CD14-positive monocyte (primary cell): ENCODE data around the gene TFEB. TPM values are rescaled to one million over a fixed set of nuclear protein-coding genes. Genes with fewer than 3 reads are reported as not detected.

Experiments
- DNase-seq, 3 donors: peaks; one replicate each; pipeline ENCODE4 v3.0.0-alpha.2; 2011 to 2022
- H2AFZ ChIP-seq: 2 replicates; pipeline ENCODE4 v1.6.0; 2012; ENCODE audit warnings: mild to moderate bottlenecking, low read depth, low read length, inconsistent platforms; ENCODE audit not compliant: insufficient read depth, poor library complexity, severe bottlenecking
- H3K27ac ChIP-seq, 2 donors: 1 replicate in 1 of 2; 2 replicates in 1 of 2; pipeline ENCODE4 v1.5.1; 2012 to 2013; ENCODE audit warnings: low read length in 2 of 2, control low read depth in 1 of 2, inconsistent platforms in 1 of 2, low read depth in 1 of 2, mild to moderate bottlenecking in 1 of 2
- H3K27me3 ChIP-seq, 2 donors: one replicate each; pipeline versions ENCODE4 v1.6.0 to v1.6.1; 2011 to 2013; ENCODE audit warnings: low read length in 2 of 2; ENCODE audit not compliant: control insufficient read depth in 2 of 2, insufficient read depth in 2 of 2
- H3K36me3 ChIP-seq, 2 donors: replicated peaks in 1 of 2; 1 replicate in 1 of 2; 2 replicates in 1 of 2; pipeline versions ENCODE4 v1.5.1 to v1.6.1; 2012 to 2013; ENCODE audit warnings: low read length in 2 of 2, control low read depth in 1 of 2, inconsistent platforms in 1 of 2, mild to moderate bottlenecking in 1 of 2; ENCODE audit not compliant: insufficient read depth in 2 of 2, control insufficient read depth in 1 of 2
- H3K4me1 ChIP-seq, 2 donors: 1 replicate in 1 of 2; 2 replicates in 1 of 2; pipeline versions ENCODE4 v1.5.1 to v1.6.1; 2012 to 2013; ENCODE audit warnings: low read length in 2 of 2, control low read depth in 1 of 2, inconsistent platforms in 1 of 2, mild to moderate bottlenecking in 1 of 2, moderate library complexity in 1 of 2; ENCODE audit not compliant: insufficient read depth in 2 of 2, control insufficient read depth in 1 of 2
- H3K4me2 ChIP-seq: replicated peaks from 2 replicates; pipeline ENCODE3; 2012; ENCODE audit warnings: low read length, moderate library complexity, mild to moderate bottlenecking; ENCODE audit not compliant: poor library complexity, severe bottlenecking; ENCODE audit errors: extremely low read depth
- H3K4me3 ChIP-seq, 3 experiments: fragments of 200-600 bp in 1 of 3; sonication (generic) in 1 of 3; replicated peaks in 1 of 3; 1 replicate in 2 of 3; 2 replicates in 1 of 3; pipeline ENCODE4 v1.5.1; 2011 to 2013; ENCODE audit warnings: low read length in 3 of 3, mild to moderate bottlenecking in 3 of 3, control low read depth in 2 of 3, low read depth in 2 of 3, inconsistent platforms in 1 of 3, moderate library complexity in 1 of 3
- H3K79me2 ChIP-seq: 2 replicates; pipeline ENCODE4 v1.6.0; 2012; ENCODE audit warnings: mild to moderate bottlenecking, control low read depth, inconsistent platforms, low read length, moderate library complexity; ENCODE audit not compliant: insufficient read depth
- H3K9ac ChIP-seq: 2 replicates; pipeline ENCODE4 v1.6.0; 2017; ENCODE audit warnings: low read length, mild to moderate bottlenecking; ENCODE audit not compliant: insufficient read depth, poor library complexity, severe bottlenecking
- H3K9me3 ChIP-seq, 2 donors: replicated peaks in 1 of 2; 1 replicate in 1 of 2; 2 replicates in 1 of 2; pipeline versions ENCODE4 v1.5.1 to v1.6.1; 2012 to 2013; ENCODE audit warnings: low read length in 2 of 2, control low read depth in 1 of 2; ENCODE audit not compliant: control insufficient read depth in 1 of 2, insufficient read depth in 1 of 2
- H4K20me1 ChIP-seq: 2 replicates; pipeline ENCODE4 v1.6.0; 2012; ENCODE audit warnings: mild to moderate bottlenecking, low read length, control low read depth, moderate library complexity; ENCODE audit not compliant: insufficient read depth
- H3K27ac Mint-ChIP-seq, 7 donors: one replicate each; pipeline ENCODE4 v1.8.0; 2020; ENCODE audit warnings: mild to moderate bottlenecking in 7 of 7, mixed read lengths in 7 of 7, moderate library complexity in 6 of 7, inconsistent platforms in 2 of 7
- H3K27me3 Mint-ChIP-seq, 3 donors: one replicate each; pipeline ENCODE4 v1.8.0; 2021 to 2022; ENCODE audit warnings: low read depth in 3 of 3, mild to moderate bottlenecking in 3 of 3, mixed read lengths in 3 of 3, moderate library complexity in 3 of 3, inconsistent platforms in 1 of 3
- H3K36me3 Mint-ChIP-seq, 2 donors: one replicate each; pipeline ENCODE4 v1.8.0; 2020; ENCODE audit warnings: mixed read lengths in 2 of 2, inconsistent platforms in 1 of 2, mild to moderate bottlenecking in 1 of 2
- H3K4me1 Mint-ChIP-seq: one replicate; pipeline ENCODE4 v1.8.0; 2020; ENCODE audit warnings: mild to moderate bottlenecking, mixed read lengths
- H3K4me3 Mint-ChIP-seq, 2 donors: one replicate each; pipeline ENCODE4 v1.8.0; 2020; ENCODE audit warnings: mild to moderate bottlenecking in 2 of 2, mixed read lengths in 2 of 2, moderate library complexity in 1 of 2
- H3K9me3 Mint-ChIP-seq, 7 donors: one replicate each; pipeline ENCODE4 v1.8.0; 2020 to 2022; ENCODE audit warnings: mixed read lengths in 7 of 7, mild to moderate bottlenecking in 6 of 7, moderate library complexity in 6 of 7, inconsistent platforms in 2 of 7
- CTCF ChIP-seq: fragments of 200-600 bp; IDR thresholded peaks from one replicate; pipeline ENCODE4 v1.8.0; 2022; ENCODE audit warnings: antibody characterized with exemption, mild to moderate bottlenecking
- WGBS: methylation state at CpG from one replicate; pipeline ENCODE4 v1.1.5; 2013; ENCODE audit warnings: missing lambda C conversion rate; ENCODE audit not compliant: insufficient coverage; 5-methylcytosine and 5-hydroxymethylcytosine counted together
- intact Hi-C, 2 donors: fragments of 100-400 bp; cut with micrococcal nuclease; formaldehyde crosslinking; loops; one replicate each; pipeline versions ENCODE4 v1.15.0 to v1.15.1; 2023
- polyA plus RNA-seq, 3 donors: library from polyadenylated mRNA; depleted of rRNA in 1 of 3; unstranded in 2 of 3; stranded (reverse) in 1 of 3; fragments of 300-500 nt in 2 of 3; fragments of >200 nt in 1 of 3; fragmentation: Illumina TruSeq in 2 of 3; gene quantifications; 1 replicate in 2 of 3; 2 replicates in 1 of 3; pipeline ENCODE4 v1.2.3, GENCODE V29; 2012 to 2021

Gene TFEB
- polyA plus RNA-seq, 3 donors = 42.6 to 60.0 (median 55.0) TPM

DNA sequence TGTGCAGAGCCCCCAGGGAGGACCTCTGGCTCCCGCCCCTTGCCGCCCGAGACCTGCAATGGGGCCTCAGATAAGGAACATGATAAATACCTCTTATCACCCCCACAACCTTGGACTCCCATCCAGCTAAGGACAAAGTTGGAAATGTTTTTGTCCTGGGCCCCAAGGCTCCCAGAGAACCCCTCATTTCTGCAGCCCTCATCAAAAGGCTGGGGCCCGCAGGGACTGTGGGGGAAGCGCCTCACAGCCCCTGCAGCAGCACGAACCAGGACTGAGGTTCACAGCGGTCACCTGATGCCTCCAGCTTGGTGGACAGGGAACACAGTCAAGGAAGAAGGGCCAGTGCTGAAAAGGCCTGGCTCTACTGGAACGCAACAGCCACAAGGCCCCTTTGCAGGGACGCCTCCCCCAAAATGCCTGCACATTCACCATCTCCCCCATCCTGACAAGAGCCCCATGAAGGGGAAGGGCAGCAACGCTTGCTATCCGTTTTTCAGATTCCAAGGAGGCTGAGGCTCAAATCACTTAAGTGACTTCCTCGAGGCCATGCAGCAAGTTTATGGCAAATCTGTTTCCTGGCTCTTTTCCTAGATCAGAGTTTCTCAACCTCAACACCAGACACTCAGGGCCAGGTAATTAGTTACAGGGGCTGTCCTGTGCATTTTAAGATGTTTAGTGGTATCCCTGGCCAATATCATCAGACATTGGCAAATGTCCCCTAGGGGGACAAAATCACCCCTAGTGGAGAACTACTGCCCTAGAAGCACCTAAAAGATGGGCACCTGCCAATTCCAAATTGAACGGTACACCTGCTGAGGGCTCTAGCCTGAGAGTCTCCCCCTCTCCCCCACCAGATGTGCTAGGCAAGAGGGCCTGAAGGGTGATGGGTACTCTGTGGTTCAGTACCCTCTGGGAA is 10.6 kb downstream of the TFEB start:
- no peaks in the 10 kb centered on the region for H3K9me3 ChIP-seq
- TF ChIP-seq CTCF = no peak
- no peak overlapping the region for H2AFZ ChIP-seq
- peaks cover 94% of the 10 kb centered on the region for H4K20me1 ChIP-seq
- peaks cover 6 to 20% of the 10 kb centered on the region in 2 donors for H3K36me3 ChIP-seq
- peaks cover 19 to 34% of the 10 kb centered on the region in 2 donors for H3K36me3 Mint-ChIP-seq
- peak overlapping the region; percentile 81 to 88 for H3K27ac ChIP-seq
- H3K4me3 ChIP-seq = peak overlapping the region in 1 of 3 experiments; percentile 79
- intact Hi-C loops = loop anchor here in 1 of 2 donors (5.0 to 10.0 kb wide), 2 partner anchors 170 to 1062 kb away; partner anchors contain the start of gene USP49
- H3K4me1 ChIP-seq = peaks cover 92 to 93% of the 10 kb centered on the region in 2 donors
- no peaks in the 10 kb centered on the region for H3K27me3 Mint-ChIP-seq
- no peaks in the 10 kb centered on the region for H3K27me3 ChIP-seq
- no peak for DNase-seq
- peak overlapping the region; percentile 41 for H3K9ac ChIP-seq
- no peaks in the 10 kb centered on the region for H3K9me3 Mint-ChIP-seq
- H3K4me3 Mint-ChIP-seq = peak overlapping the region; percentile 15 to 81
- peak overlapping the region; percentile 97 to 99 (median 98) for H3K27ac Mint-ChIP-seq
- peaks cover 94% of the 10 kb centered on the region for H3K4me1 Mint-ChIP-seq
- H3K79me2 ChIP-seq = peaks cover 97% of the 10 kb centered on the region
- WGBS = 62% methylated on average over 8 of the region's 13 CpGs
- H3K4me2 ChIP-seq = peak overlapping the region; percentile 86

DNA sequence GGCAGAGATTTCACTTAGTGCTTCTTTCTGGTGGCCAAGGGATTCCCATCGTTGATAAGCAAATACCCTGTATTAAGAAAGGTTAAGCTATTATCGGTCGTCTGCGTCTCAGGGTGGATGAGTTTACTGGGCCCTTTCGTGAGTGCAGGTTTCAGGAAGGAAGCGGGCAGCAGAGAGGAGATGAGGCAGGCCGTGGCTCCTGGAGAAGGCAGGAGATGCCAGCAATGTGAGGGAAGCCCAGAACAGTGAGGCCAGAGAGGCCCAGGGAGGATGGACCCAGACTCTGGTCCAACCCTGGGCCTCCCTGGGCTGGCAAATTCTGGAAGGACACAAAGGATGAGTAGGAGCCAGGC is 11.2 kb downstream of the TFEB start:
- WGBS = 10% methylated on average over 7 of the region's 7 CpGs
- peak overlapping the region; percentile 81 to 93 for H3K4me3 Mint-ChIP-seq
- H3K4me1 ChIP-seq = peaks cover 93 to 99% of the 10 kb centered on the region in 2 donors

More for the DNA sequence above, 11.2 kb downstream of the TFEB start:
- H3K9me3 ChIP-seq = no peaks in the 10 kb centered on the region
- H3K36me3 Mint-ChIP-seq = peaks cover 20 to 33% of the 10 kb centered on the region in 2 donors
- TF ChIP-seq CTCF = no peak
- H3K4me3 ChIP-seq = peak overlapping the region in 1 of 3 experiments; percentile 79
- peaks cover 94% of the 10 kb centered on the region for H4K20me1 ChIP-seq
- H3K4me1 Mint-ChIP-seq = peaks cover 93% of the 10 kb centered on the region
- peak overlapping the region; percentile 52 for H3K9ac ChIP-seq
- H3K79me2 ChIP-seq = peaks cover 97% of the 10 kb centered on the region
- H3K27ac ChIP-seq = peak overlapping the region; percentile 81 to 88
- intact Hi-C loops = loop anchor here in 1 of 2 donors (5.0 to 10.0 kb wide), 2 partner anchors 171 to 1063 kb away; partner anchors contain the start of gene USP49
- peak overlapping the region; percentile 86 for H3K4me2 ChIP-seq
- peak overlapping the region; percentile 97 to 99 (median 98) for H3K27ac Mint-ChIP-seq
- DNase-seq = peak in 2 of 3 donors; percentile 49 to 60
- H3K27me3 ChIP-seq = no peaks in the 10 kb centered on the region
- peaks cover 0 to 1% (median 0%) of the 10 kb centered on the region in 3 donors for H3K27me3 Mint-ChIP-seq
- H2AFZ ChIP-seq = no peak overlapping the region
- H3K36me3 ChIP-seq = peaks cover 0 to 13% of the 10 kb centered on the region in 2 donors
- H3K9me3 Mint-ChIP-seq = no peaks in the 10 kb centered on the region
